Prostate gland (tissue), 2 donors: ENCODE data around the gene TMBIM1. TPM values are rescaled to one million over a fixed set of nuclear protein-coding genes. Genes with fewer than 3 reads are reported as not detected.
"Not testable (repeated sequence)": the region's sequence is repeated elsewhere in the genome, so short reads cannot be mapped to it uniquely, and the experiment has no call there.

ENCODE experiments used
- DNase-seq: peaks from one replicate; pipeline ENCODE4 v3.0.0-alpha.2; 2019; ENCODE audit warnings: low spot score
- H3K27ac ChIP-seq, 2 donors: fragments of 200-600 bp; sonication (generic); 2 replicates each; pipeline ENCODE4 v1.5.1; 2017 to 2019
- H3K27me3 ChIP-seq: fragments of 200-600 bp; sonication (generic); replicated peaks from 2 replicates; pipeline ENCODE4 v1.5.1; 2019; ENCODE audit not compliant: insufficient read depth
- H3K36me3 ChIP-seq, 2 donors: fragments of 200-600 bp; sonication (generic); 1 replicate in 1 of 2; 2 replicates in 1 of 2; pipeline versions ENCODE4 v1.5.1 to v1.8.1; 2017 to 2019
- H3K4me1 ChIP-seq: fragments of 200-600 bp; sonication (generic); replicated peaks from 2 replicates; pipeline ENCODE4 v1.5.1; 2019
- H3K4me3 ChIP-seq, 2 donors: fragments of 200-600 bp; sonication (generic); 2 replicates each; pipeline ENCODE4 v1.5.1; 2017 to 2019
- H3K9me3 ChIP-seq: fragments of 200-600 bp; sonication (generic); 2 replicates; pipeline ENCODE4 v1.5.1; 2017
- CTCF ChIP-seq, 4 experiments: fragments of 200-600 bp in 2 of 4; fragments of 450-650 bp in 2 of 4; sonication (generic) in 2 of 4; IDR thresholded peaks; 1 replicate in 3 of 4; 2 replicates in 1 of 4; pipeline ENCODE4 v1.5.1; 2016 to 2019; ENCODE audit warnings: antibody characterized with exemption in 4 of 4, mild to moderate bottlenecking in 2 of 4, moderate library complexity in 2 of 4
- POLR2A ChIP-seq: fragments of 450-650 bp; IDR thresholded peaks from one replicate; pipeline ENCODE4 v1.6.1; 2016; ENCODE audit warnings: antibody characterized with exemption, mild to moderate bottlenecking
- POLR2AphosphoS5 ChIP-seq: sonication (generic); formaldehyde crosslinking; IDR thresholded peaks from one replicate; pipeline ENCODE4 v1.6.1; 2017; ENCODE audit warnings: antibody characterized with exemption
- WGBS: methylation state at CpG from one replicate; pipeline ENCODE4 v1.1.5; 2018; 5-methylcytosine and 5-hydroxymethylcytosine counted together
- intact Hi-C: fragments of 100-400 bp; cut with DNase I; formaldehyde crosslinking; loops from one replicate; pipeline ENCODE4 v1.14.2; 2022
- total RNA-seq, 2 donors: library from RNA; depleted of rRNA; stranded (reverse); fragments of >200 nt; gene quantifications; one replicate each; pipeline ENCODE4 v1.1.0, GENCODE V29; 2016

The TMBIM1 gene
- total RNA-seq, 2 donors from 2014 or later, result 139 to 193 TPM

DNA sequence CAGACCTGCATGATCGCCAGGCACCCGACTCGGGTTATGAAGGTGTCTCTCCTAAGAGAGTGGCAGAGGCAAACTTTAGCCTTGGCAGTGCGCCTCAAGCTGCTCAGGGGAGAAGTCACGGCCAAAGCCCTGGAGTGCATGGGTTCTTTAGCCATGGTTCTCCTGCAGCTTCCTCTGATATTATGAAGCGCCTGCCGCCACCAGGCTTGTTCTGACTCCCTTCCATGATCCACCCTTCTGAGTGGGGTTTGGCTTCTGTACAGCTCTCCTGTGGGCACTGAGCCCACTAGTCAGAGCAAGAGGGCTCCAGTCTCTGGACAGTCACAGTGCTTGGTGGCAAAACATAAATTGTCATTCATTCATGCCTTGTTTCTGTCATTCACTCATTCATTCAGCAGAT, 25.9 kb upstream of the TMBIM1 start:
- TF ChIP-seq POLR2AphosphoS5 (no peak), CTCF (IDR thresholded peaks at IDR 0.05) (no peak), POLR2A (no peak)
- H3K4me3 ChIP-seq, result no peak overlapping the region
- H3K36me3 ChIP-seq, result no peaks in the 10 kb centered on the region
- 92% methylated on average over 6 of the region's 7 CpGs for WGBS
- no peak overlapping the region for H3K27ac ChIP-seq
- H3K9me3 ChIP-seq, result no peaks in the 10 kb centered on the region
- peaks cover 9% of the 10 kb centered on the region for H3K4me1 ChIP-seq
- no peaks in the 10 kb centered on the region for H3K27me3 ChIP-seq
- no peak for DNase-seq
- intact Hi-C loops, result no loop called here

GRCh38 chr2:218317835-218318234, 25.5 kb upstream of the TMBIM1 start:
- WGBS, result over 99% methylated on average over 4 of the region's 4 CpGs
- H3K36me3 ChIP-seq, result no peaks in the 10 kb centered on the region

GRCh38 chr2:218317303-218317630, 25.0 kb upstream of the TMBIM1 start:
- Histone ChIP-seq H3K27me3 (no peaks in the 10 kb centered on the region), H3K36me3 (no peaks in the 10 kb centered on the region), H3K4me3 (no peak overlapping the region), H3K9me3 (no peaks in the 10 kb centered on the region), H3K4me1 (peaks cover 5% of the 10 kb centered on the region), H3K27ac (peak overlapping the region in 1 of 2 donors; percentile 78)
- intact Hi-C loops, result no loop called here
- DNase-seq, result no peak
- 67% methylated on average over 1 of the region's 1 CpG for WGBS
- TF ChIP-seq POLR2AphosphoS5, result no peak
- TF ChIP-seq CTCF (IDR thresholded peaks at IDR 0.05), result no peak
- no peak for TF ChIP-seq POLR2A

More at GRCh38 chr2:218317835-218318234, 25.5 kb upstream of the TMBIM1 start:
- Histone ChIP-seq H3K27ac (no peak overlapping the region), H3K9me3 (no peaks in the 10 kb centered on the region), H3K27me3 (no peaks in the 10 kb centered on the region), H3K4me3 (no peak overlapping the region), H3K4me1 (peaks cover 9% of the 10 kb centered on the region)
- no peak for DNase-seq
- TF ChIP-seq POLR2A (no peak), CTCF (IDR thresholded peaks at IDR 0.05) (no peak), POLR2AphosphoS5 (no peak)
- intact Hi-C loops, result no loop called here

- Histone ChIP-seq H3K36me3 (no peaks in the 10 kb centered on the region), H3K4me1 (peaks cover 4% of the 10 kb centered on the region), H3K27me3 (no peaks in the 10 kb centered on the region), H3K4me3 (no peak overlapping the region), H3K27ac (peak overlapping the region in 1 of 2 donors; percentile 78), H3K9me3 (no peaks in the 10 kb centered on the region)
- intact Hi-C loops, result no loop called here
- TF ChIP-seq POLR2A (no peak), CTCF (IDR thresholded peaks at IDR 0.05) (no peak), POLR2AphosphoS5 (no peak)
- WGBS, result 88% methylated on average over 8 of the region's 8 CpGs
- DNase-seq, result no peak
Observed at GRCh38 chr2:218315397-218315796, 23.1 kb upstream of the TMBIM1 start.

- 99% methylated on average over 4 of the region's 4 CpGs for WGBS
- H3K4me1 ChIP-seq, H3K36me3 ChIP-seq, H3K27me3 ChIP-seq, H3K4me3 ChIP-seq, DNase-seq, H3K9me3 ChIP-seq, intact Hi-C loops: not testable (repeated sequence)
- peak overlapping the region in 1 of 2 donors; percentile 78 for H3K27ac ChIP-seq
Observed at GRCh38 chr2:218314764-218315163, 22.5 kb upstream of the TMBIM1 start.
